SW 1271 (cell line): ENCODE results near the gene CFL1.
"Not testable (repeated sequence)": the region's sequence is repeated elsewhere in the genome, so short reads cannot be mapped to it uniquely, and the experiment has no call there.

ENCODE experiments used
- DNase-seq, 2 experiments: peaks; one replicate each; lab custom pipeline; 2025; lab: John Stamatoyannopoulos, UW

CFL1 gene

DNA sequence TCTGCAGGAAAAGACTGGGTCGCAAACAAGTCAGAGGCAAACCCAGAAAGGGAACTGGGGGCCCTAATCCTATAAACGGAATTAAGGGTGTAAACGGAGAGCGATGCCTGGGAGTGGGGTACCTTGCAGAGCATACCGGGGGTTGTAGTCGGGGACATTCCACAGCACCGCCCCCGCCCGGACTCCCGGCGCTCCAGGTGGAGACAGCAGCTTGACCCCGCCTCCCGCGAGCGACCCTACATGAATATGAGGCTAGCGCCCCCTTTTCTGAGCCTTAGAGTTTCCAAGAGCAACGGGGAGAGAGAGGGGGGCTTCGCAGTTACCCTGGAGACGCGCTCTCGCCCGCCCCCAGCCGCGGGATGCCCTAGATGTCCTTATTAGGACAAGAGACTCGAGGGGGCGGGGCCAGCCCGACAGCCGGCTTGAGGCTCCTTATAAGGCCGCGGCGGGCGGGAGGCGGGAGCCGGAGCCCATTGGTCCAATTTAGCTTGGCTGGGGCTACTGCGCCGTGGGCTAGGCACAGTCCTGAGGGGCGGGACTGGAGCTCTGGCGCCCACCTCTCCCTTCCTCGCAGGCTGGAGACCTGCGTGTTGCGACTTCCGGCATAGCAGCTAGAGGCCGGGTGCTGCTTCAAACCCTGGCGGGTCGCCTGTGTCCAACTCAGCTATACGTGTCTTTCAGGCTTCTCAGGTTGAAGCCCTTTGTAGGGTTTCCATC is 1.3 kb upstream of the CFL1 start:
- peak; percentile 91 to 95 for DNase-seq

DNA sequence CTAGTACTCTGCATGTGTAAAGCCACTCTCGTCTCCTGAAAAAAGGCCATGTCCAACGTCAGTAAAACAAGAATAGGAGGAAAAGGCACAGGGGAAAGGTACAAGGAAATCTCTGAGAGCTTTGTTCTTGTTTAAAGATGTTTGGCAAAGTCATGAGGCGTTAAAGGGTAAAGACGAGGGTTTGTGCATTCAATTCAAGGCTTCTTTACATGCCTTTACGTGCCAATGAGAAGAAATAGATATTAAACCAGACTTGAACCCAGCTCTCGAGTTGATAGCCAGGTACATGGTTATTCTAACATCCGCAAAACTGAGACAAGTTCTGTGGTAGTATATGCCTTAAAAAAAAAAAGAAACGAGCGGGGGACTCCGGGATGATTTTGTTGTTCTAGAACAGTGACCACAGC is 704 bp upstream of the CFL1 start:
- DNase-seq = no peak

DNA sequence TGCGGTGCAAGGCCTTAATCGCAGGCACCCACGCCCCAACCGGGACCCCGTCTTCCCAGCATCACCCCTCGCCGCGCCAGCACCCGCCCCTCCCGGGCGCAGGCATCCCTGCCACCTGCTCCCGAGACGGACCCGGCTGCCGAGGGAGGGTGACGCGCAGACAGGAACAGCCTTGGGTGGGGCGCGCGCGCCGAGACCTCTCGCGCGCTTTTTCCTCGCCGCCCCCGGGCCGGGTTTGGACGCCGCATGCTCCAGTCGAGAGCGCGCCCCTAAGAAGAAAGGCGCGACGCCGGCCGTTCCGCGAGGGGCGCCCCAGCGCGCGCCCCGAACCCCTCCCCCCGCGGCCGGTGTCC is 504 bp downstream of the CFL1 start:
- no peak for DNase-seq

DNA sequence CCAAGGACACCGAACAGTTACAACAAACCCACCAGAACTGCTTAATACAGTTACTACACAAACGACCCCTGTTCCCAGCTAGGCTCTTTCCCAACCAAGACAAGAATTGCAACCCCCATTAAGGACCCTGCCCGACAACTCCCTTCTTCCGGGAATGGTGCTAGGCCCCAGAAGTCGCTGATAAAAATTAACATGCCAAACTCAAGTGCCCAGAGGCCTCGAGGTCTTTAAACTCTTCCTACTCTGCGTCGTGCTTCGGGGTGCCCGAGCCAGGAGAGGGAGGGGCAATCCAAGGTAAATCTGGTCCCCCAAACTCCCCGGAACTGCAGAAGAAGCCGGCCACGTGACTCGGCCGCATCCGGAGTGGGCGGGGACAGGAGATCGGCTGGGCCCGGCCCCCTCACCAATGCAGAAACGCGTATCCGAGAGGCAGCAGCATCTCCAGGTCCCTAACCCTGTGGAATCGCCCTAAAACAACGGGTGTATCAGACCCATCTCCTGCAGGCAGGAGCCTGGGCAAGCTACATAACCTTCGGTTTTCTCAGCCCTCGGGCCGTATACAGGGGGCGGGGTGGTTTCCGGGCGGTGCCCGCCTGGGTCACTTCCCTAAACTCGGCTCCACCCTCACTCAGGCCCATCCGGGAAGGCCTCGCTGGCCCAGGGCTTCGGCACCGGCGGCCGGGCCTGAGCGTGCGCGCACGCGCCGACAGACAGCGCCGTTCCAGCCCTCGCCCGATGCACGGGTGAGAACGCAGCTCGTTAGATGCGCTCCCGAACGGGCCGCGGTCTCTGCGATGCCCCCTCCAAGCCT is 1.1 kb downstream of the CFL1 start:
- DNase-seq = peak in 1 of 2 experiments; percentile 86

DNA sequence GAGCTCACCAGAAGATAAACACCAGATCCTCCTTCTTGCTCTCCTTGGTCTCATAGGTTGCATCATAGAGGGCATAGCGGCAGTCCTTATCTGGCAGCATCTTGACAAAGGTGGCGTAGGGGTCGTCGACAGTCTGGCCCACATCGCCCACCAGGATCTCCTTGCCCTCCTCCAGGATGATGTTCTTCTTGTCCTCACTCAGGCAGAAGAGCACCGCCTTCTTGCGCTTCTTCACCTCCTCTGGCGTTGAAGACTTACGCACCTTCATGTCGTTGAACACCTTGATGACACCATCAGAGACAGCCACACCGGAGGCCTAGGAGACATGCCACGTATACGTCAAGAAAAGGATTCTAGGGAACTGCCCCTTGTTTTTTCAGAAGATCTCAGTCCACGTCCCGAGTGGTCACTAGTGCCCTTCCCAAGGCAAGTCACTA is 2.0 kb downstream of the CFL1 start:
- no peak for DNase-seq

DNA sequence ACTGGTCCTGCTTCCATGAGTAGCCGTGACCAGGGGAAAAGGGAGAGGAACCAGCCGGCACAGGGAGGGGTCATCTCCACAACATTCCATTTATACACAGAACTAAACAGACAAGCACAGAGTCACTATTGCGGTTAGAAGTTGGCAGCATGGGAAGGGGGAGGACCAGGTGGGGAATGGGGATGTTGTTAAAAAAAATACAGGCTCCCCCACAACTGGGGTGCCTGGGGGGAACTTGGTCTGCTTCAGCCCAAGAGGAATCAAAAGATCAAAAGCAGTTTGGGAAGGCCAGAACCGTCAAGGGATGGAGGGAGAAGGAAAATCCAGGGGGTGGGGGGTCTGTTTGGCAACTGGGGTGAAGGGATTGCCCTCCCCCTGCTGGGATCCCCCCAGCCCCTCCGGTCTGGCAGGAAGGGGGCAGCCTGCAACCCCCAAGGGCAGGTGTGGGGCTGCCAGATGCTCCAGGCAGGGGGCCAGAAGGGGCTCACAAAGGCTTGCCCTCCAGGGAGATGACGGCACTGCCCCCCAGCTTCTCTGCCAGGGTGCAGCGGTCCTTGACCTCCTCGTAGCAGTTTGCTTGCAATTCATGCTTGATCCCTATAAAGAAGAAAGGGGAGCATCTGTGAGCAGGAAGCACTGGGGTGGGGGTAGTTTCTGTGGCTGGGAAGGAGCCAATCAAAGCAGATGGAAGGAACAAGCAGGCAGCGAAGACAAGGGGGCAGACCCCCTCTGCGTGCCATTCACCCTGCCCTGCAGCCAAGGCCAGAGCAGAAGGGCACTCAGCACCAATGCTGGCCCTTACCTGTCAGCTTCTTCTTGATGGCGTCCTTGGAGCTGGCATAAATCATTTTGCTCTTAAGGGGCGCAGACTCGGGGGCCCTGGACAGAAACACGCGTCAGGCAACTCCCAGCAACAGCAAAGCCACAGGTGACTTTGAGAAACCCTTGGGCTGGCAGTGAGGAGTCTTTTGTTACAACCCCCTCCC is 2.8 kb downstream of the CFL1 start:
- no peak for DNase-seq

DNA sequence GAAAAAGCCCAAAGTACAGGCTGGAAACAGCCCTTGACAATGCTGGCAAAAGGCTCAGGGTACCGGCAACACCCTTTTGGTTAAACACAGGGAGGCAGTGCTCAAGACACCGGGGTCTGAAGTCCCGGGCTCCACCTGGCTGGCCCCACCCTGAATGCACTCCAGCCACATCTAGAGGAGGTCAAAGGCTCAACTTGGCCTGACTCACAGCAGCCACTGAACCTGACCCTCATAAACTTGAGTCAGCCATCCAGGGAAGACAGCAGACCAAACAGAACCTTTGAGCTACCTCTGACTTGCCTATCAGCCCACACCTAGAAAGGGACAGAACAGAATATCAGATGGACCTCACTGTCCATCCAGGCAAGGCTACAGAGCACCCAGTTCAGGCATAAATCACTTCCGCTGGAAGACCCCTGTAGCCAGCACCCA is 3.8 kb downstream of the CFL1 start:
- no peak for DNase-seq

DNA sequence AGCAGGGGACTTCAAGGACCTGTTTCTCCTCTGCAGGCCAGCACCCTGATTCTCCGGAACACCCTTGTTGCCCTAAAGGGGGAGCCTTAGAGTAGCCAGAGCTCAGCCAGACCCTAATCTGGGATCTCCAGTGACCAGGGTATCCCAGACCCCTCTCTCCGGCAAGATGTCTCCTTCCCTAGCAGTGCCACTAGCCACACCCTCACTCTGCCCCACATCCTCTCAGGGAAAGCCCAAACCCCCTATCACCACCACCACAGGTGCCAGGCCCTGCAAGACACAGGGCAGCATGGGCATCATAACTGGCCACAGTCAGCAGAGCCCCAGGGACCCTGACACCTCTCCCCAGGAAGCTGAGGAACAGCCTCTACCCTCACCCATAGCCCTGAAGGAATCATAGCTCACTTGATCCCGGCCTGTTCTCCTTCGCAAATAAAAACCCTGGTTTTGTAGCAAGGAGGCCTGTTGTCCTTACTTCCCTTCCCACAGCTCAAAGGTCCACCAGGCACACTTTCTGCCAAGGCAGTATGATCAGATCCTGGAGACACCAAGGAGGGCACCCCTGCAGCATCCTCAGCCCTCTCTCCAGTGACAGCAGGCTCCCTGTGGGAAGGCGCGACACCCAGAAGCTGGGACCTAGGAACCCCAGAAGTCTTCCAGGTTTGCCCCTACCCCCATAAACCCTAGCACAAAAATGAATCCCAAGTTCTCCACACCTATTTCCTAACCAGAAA is 4.6 kb downstream of the CFL1 start:
- no peak for DNase-seq

DNA sequence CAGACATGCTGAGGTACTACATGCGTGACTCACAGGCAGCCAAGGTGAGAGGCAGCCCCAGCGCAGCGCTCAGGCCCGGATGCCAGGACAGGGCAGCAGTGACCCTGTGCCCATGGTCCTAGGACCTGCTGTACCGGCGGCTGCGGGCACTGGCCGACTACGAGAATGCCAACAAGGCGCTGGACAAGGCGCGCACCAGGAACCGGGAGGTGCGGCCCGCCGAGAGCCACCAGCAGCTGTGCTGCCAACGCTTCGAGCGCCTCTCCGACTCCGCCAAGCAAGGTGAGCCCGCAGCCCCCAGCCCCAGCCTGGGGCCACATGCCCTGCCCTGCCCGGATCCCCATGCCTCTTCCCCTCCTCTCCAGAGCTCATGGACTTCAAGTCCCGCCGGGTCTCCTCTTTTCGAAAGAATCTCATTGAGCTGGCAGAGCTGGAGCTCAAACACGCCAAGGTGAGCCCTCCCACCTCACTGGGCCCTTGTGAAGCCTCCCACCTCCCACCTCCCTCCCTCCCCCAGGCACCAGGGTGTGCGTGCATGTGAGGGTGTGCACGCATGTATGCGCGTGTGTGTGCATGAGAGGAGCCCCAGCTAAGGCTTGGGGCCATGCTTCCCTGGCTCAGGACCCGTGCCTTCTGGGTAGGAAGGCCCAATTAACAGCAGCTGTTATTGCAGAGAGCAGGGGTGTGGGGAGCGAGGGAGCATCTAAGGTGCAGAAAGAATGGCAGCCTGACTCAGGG is 5.3 kb downstream of the CFL1 start:
- DNase-seq = no peak

DNA sequence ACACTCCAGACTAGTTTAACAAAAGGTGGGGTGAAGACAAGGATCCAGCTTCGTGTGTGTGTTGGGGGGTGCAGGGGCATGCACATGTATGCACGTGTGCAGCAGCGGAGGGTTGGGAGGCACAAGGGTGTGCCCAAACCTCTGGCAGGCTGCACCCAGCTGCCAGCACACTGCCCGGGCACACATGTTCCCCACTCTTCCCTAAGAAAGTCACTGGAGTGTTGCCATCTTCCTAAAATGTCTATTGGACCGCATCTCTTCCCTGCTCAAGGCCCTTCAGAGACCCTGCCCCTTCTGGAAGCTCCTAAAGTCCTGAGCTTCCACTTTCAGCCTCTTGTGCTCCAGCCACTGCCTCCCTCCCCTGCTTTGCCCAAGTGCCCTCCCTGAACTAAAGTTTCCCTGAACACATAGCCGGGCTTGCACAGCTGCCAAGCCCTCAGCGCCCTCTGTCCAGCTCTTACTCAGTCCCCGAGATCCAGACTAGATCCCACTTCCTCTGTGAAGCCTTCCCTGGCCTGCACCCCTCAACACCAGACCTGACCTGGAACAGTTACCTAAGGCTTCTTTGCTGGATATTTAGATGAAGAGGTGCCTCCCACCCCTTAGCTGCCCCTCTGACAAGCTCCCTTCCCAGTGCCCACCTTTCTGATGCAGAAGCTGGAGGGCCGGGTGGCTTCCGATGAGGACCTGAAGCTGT is 6.0 kb downstream of the CFL1 start:
- no peak for DNase-seq

DNA sequence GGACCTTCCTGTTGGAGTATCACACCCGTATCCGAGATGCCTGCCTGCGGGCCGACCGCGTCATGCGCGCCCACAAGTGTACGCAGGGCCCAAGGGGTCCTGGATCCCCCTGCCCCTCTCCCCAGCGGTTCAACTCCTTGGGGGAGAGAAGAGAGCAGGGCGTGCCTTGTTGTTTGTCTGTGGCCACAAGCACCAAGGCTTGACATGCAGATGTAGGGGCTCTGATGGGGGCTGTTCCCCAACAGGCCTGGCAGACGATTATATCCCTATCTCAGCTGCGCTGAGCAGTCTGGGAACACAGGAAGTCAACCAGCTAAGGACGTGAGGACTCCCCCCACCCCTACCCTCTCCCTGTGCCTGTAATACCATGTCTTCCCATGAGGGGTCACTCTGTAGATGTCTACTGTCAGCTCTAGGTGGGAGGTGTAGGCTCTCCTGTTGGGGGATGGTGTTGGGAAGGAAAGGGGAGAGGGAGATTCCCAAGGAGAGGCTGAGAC is 6.8 kb downstream of the CFL1 start:
- DNase-seq = no peak

DNA sequence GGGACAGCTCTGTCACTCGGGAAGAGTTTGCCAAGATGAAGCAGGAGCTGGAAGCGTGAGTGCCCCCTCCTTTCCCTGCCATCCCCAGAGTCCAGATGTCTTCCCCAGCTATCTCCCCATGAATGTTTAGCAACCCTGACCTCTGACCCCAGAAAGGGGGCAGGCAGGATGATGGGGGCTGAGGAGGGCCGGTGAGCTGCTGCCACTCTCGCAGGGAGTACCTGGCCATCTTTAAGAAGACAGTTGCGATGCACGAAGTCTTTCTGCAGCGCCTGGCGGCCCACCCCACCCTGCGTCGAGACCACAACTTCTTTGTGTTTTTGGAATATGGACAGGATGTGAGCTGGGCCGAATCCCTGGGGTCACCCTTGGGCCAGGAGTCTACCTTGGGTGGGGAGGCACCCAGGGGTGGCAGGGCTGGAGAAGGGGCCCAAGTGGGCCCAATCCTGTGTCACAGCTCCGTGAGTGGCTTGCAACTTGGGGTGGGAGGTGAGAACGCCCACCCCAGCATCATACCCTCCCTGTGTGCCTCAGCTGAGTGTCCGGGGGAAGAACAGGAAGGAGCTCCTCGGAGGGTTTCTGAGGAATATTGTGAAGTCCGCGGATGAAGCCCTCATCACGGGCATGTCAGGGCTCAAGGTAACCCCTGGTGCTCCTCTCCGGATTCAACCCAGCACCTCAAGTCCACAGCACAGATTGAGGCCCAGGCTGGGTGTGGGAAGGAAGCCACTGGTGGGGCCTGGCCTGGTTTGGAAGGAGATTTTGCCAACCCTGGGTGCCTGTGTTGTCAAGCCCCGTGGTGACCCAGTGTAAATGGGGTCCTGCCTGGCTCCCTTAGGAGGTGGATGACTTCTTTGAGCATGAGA is 7.5 kb downstream of the CFL1 start:
- DNase-seq = no peak

DNA sequence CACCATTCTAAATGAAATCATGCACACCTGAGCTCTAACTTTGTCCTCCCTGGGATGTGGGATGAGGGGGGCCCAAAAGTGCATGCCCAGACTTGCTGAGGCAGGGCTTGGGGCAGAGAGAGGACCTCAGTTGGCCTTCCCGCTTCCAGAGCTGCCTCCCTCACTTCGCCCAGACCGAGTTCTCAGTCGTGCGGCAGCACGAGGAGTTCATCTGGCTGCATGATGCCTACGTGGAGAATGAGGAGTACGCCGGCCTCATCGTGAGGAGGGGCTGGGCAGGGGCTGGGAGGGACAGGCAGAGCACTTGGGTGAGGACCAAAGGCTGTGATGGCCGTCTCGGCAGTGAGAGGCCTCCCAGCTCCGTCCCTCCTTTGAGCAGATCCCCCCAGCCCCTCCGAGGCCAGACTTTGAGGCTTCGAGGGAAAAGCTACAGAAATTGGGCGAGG is 8.2 kb downstream of the CFL1 start:
- DNase-seq = no peak

DNA sequence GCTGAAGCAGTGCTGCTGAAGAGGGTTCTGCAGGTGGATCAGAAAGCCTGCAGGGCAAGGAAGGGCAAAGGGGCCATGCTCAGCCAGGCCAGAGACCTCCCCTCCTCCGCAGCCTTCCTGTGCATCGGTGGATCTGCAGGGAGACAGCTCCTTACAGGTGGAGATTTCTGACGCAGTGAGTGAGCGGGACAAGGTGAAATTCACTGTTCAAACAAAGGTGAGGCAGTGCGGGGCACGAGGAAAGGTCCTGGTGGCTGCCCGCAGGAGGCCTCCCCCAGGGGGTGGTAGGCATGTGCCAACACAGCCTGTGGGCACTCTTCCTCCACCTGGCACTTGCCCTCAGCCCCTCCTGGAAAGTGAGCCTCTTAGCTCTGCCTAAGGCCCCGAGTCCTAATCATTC is 8.6 kb downstream of the CFL1 start:
- no peak for DNase-seq

DNA sequence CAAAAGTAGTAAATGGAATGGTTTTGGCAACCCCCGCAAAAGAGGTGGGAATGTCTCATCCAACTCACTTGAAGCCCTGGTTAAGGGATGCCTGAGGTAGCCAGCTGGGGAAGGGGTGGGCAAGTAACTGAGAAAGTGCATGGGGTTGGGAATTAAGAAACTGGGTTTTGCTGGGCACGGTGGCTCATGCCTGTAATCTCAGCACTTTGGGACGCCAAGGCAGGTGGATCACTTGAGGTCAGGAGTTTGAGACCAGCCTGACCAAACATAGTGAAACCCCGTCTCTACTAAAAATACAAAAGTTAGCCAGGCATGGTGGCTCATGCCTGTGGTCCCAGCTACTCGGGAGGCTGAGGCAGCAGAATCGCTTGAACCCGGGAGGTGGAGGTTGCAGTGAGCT is 9.3 kb downstream of the CFL1 start:
- DNase-seq = not testable (repeated sequence)

DNA sequence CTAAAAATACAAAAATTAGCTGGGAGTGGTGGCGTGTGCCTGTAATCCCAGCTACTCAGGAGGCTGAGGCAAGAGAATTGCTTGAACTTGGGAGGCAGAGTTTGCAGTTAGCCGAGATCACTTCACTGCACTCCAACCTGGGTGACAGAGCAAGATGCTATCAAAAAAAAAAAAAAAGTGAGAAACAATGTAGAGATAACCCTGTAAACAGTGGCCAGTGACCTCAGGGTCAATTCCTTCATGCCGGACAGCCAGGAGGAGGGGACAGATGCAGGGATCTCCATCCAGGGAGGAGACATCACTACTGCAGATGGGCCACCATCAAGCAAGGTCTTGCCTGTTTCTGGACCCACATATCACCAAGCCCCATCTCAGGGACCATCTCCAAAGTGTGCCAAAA is 10.2 kb downstream of the CFL1 start:
- no peak for DNase-seq

DNA sequence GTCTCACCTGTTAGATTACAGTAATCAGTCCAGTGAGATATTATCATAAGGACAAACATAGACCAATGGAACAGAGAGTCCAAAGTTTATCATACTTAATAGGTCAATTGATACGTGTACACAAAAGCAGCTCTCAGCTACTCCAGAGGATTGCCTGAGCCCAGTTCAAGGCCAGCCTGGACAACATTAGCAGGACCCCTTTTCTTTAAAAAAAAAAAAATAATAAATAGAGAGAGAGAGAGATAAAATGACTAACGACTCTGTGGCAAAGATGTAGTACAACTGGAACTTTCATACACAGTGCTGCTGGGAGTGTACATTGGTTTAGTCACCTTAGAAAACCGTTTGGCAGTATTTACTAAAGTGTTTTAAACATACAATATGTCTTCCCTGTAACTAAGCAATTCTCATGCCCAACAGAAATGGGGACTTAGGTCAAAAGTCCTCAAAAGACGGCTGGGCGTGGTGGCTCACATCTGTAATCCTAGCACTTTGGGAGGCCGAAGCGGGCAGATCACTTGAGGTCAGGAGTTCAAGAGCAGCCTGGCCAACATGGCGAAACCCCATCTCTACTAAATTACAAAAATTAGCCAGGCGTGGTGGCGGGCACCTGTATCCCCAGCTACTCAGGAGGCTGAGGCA is 13.6 kb downstream of the CFL1 start:
- no peak for DNase-seq

DNA sequence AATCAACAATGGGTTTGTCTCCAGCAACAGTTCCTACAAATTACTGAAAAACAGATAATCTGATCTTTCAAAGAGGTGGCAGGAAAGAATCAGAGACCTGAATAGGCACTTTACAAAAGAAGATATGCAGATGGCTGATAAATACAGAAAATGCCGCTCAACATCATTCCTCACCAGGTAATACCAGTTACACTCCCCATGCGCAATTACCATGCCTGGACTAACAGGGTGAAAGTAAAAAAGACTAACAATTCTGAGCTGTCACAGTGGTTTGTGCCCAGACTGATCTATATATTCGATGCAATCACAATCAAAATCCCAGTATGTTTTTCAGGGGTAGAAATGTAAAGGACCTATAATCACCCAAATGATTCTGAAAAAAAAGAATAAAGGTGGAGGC is 14.2 kb downstream of the CFL1 start:
- DNase-seq = no peak

DNA sequence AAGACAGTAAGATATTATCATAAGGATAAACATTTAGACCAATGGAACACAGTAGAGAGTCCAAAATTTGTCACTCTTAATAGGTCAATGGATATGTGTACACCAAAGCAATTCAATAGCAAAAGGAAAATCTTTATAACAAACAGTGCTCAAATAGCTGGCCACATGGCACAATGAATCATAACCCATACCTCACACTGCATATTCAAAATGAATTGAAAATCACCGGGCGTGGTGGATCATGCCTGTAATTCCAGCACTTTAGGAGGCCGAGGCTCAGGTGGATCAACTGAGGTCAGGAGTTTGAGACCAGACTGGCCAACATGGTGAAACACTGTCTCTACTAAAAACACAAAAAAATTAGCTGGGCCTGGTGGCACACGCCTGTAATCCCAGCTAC is 15.8 kb downstream of the CFL1 start:
- no peak for DNase-seq
